Measurements from ENCODE around the gene PRDM15.

- no peak for TF ChIP-seq CTCF (optimal IDR thresholded peaks at IDR 0.05 in 1 of 3, IDR thresholded peaks at IDR 0.05 in 1 of 3, conservative IDR thresholded peaks at IDR 0.05 in 1 of 3; ENCODE audit: extremely low read depth in 1 of 3, insufficient read depth in 2 of 3, low read length in 3 of 3)
- TF ChIP-seq EZH2 (IDR thresholded peaks at IDR 0.05; ENCODE audit: low read length) = no peak
These were observed 1.9 kb upstream of the PRDM15 start for GRCh38 chr21:41881051-41881450.
